PC-9 (cell line): ENCODE measurements around the gene C9orf43. TPM values are rescaled to one million over a fixed set of nuclear protein-coding genes. Genes with fewer than 3 reads are reported as not detected.
"Not testable (repeated sequence)": the region's sequence is repeated elsewhere in the genome, so short reads cannot be mapped to it uniquely, and the experiment has no call there.

Source experiments
- BruUV-seq: library from RNA; stranded (reverse); fragments of 400-500 nt; replicated peaks from 2 replicates; lab custom pipeline; 2021; lab: Mats Ljungman, UMichigan
- CTCF ChIA-PET: fragments of 300-600 bp; sonication (Branson Sonifier 250); formaldehyde crosslinking; loops from one replicate; lab custom pipeline; 2022; ENCODE audit warnings: antibody characterized with exemption; lab: Charles Lee
- POLR2A ChIA-PET: fragments of 300-600 bp; sonication (Branson Sonifier 250); formaldehyde crosslinking; loops from one replicate; lab custom pipeline; 2022; ENCODE audit warnings: antibody characterized with exemption; ENCODE audit not compliant: unreplicated experiment; lab: Charles Lee
- DNase-seq, 2 experiments: peaks; one replicate each; pipeline versions ENCODE4 v3.0.0 to v3.0.0-alpha.2; 2015 to 2022; ENCODE audit warnings: mixed read lengths in 1 of 2
- H2AFZ ChIP-seq: fragments of 200-600 bp; sonication (generic); 2 replicates; pipeline ENCODE4 v1.8.1; 2017; ENCODE audit warnings: antibody characterized with exemption
- H3F3A ChIP-seq: fragments of 200-600 bp; sonication (generic); 2 replicates; pipeline ENCODE4 v1.8.1; 2017; ENCODE audit warnings: antibody characterized with exemption, mild to moderate bottlenecking, low read depth; ENCODE audit not compliant: insufficient read depth
- H3K27ac ChIP-seq: fragments of 200-600 bp; sonication (generic); 2 replicates; pipeline ENCODE4 v1.6.1; 2016; ENCODE audit warnings: mixed run types
- H3K27me3 ChIP-seq: fragments of 200-600 bp; sonication (generic); 2 replicates; pipeline ENCODE4 v1.6.1; 2016; ENCODE audit warnings: low read depth, mixed run types; ENCODE audit not compliant: insufficient read depth
- H3K36me3 ChIP-seq: fragments of 200-600 bp; sonication (generic); 2 replicates; pipeline ENCODE4 v1.6.1; 2016; ENCODE audit warnings: low read depth, mixed run types
- H3K4me1 ChIP-seq: fragments of 200-600 bp; sonication (generic); replicated peaks from 2 replicates; pipeline ENCODE4 v1.6.1; 2016; ENCODE audit warnings: mixed run types; ENCODE audit not compliant: insufficient read depth
- H3K4me2 ChIP-seq: fragments of 200-600 bp; sonication (generic); 2 replicates; pipeline ENCODE4 v1.6.1; 2017; ENCODE audit warnings: mixed run types
- H3K4me3 ChIP-seq: fragments of 200-600 bp; sonication (generic); 2 replicates; pipeline ENCODE4 v1.6.1; 2016; ENCODE audit warnings: mixed run types
- H3K79me2 ChIP-seq: fragments of 200-600 bp; sonication (generic); 2 replicates; pipeline ENCODE4 v1.6.1; 2017; ENCODE audit warnings: low read depth, mixed run types
- H3K9me2 ChIP-seq: fragments of 200-600 bp; sonication (generic); 2 replicates; pipeline ENCODE4 v1.8.1; 2017; ENCODE audit warnings: mild to moderate bottlenecking; ENCODE audit not compliant: insufficient read depth
- H3K9me3 ChIP-seq: fragments of 200-600 bp; sonication (generic); 2 replicates; pipeline ENCODE4 v1.8.1; 2016; ENCODE audit warnings: low read depth; ENCODE audit not compliant: insufficient read depth
- H4K20me1 ChIP-seq: fragments of 200-600 bp; sonication (generic); 2 replicates; pipeline ENCODE4 v1.8.1; 2017; ENCODE audit not compliant: insufficient read depth
- EZH2 ChIP-seq: fragments of 200-600 bp; sonication (generic); IDR thresholded peaks from 2 replicates; pipeline ENCODE4 v1.8.0; 2017; ENCODE audit warnings: antibody characterized with exemption, low read depth
- intact Hi-C: fragments of 100-400 bp; cut with micrococcal nuclease; formaldehyde crosslinking; loops from one replicate; pipeline ENCODE4 v1.10.0; 2022; ENCODE audit not compliant: unreplicated experiment
- total RNA-seq: library from RNA; stranded (reverse); gene quantifications from 2 replicates; pipeline ENCODE4 v1.2.3, GENCODE V29; 2021
- TF ChIP-seq, protein P1 (sequence below): fragments of 200-600 bp; sonication (generic); conservative IDR thresholded peaks from 2 replicates; pipeline ENCODE4 v1.6.1; 2017; ENCODE audit warnings: mixed run types, antibody characterized with exemption, mild to moderate bottlenecking, moderate library complexity

The C9orf43 gene
- total RNA-seq, 1 experiment from 2014 or later: 2.5 TPM

DNA sequence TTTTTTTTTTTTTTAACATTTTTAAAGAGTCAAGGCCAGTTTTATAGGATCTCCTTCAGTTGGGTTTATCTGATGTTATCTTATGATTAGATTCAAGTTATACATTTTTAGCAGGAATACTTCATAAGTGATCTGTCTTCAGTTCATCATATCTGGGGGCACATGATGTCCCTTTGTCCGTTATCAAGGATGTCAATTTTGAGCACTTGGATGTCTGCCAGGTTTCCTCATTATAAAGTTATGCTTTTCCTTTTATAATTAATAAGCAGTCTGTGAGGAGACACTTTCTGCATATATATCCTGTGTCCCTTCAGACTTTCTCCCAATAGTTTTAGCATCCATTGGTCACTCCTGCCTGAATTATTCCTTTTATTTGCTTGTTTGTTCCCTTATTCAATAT is 45.6 kb upstream of the C9orf43 start:
- H3K4me3 ChIP-seq: no peak overlapping the region
- peaks cover 19% of the 10 kb centered on the region for H3K4me1 ChIP-seq
- 0 out of 2 replicates have a peak, but pooled peaks cover 3% of the 10 kb centered on the region for H4K20me1 ChIP-seq
- no peak for DNase-seq
- ChIA-PET POLR2A (interaction anchor here (0.6 to 0.7 kb wide), 2 partner anchors 116 to 269 kb away, joined by 4 to 9 read pairs; no protein-coding TSS in a partner anchor), CTCF (interaction anchor here (0.6 kb wide), 1 partner anchor 1690 kb away, joined by 5 read pairs; no protein-coding TSS in a partner anchor)
- no peak overlapping the region for H2AFZ ChIP-seq
- TF ChIP-seq, protein P1, sequence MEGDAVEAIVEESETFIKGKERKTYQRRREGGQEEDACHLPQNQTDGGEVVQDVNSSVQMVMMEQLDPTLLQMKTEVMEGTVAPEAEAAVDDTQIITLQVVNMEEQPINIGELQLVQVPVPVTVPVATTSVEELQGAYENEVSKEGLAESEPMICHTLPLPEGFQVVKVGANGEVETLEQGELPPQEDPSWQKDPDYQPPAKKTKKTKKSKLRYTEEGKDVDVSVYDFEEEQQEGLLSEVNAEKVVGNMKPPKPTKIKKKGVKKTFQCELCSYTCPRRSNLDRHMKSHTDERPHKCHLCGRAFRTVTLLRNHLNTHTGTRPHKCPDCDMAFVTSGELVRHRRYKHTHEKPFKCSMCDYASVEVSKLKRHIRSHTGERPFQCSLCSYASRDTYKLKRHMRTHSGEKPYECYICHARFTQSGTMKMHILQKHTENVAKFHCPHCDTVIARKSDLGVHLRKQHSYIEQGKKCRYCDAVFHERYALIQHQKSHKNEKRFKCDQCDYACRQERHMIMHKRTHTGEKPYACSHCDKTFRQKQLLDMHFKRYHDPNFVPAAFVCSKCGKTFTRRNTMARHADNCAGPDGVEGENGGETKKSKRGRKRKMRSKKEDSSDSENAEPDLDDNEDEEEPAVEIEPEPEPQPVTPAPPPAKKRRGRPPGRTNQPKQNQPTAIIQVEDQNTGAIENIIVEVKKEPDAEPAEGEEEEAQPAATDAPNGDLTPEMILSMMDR: no peak
- TF ChIP-seq EZH2: no peak
- H3K27ac ChIP-seq: no peak overlapping the region
- no peak overlapping the region for H3K4me2 ChIP-seq
- intact Hi-C loops: loop anchor here (5.0 kb wide), 1 partner anchor 37 kb away; the partner anchor contains the start of gene ALAD
- H3K79me2 ChIP-seq: no peaks in the 10 kb centered on the region
- H3K27me3 ChIP-seq: no peaks in the 10 kb centered on the region
- BruUV-seq: no TSS peak
- peaks cover 10% of the 10 kb centered on the region; the same call in 1 of the 2 replicates for H3F3A ChIP-seq
- H3K9me2 ChIP-seq: no peaks in the 10 kb centered on the region
- no peaks in the 10 kb centered on the region for H3K36me3 ChIP-seq
- H3K9me3 ChIP-seq: no peaks in the 10 kb centered on the region

GRCh38 chr9:113365652-113366051 is 44.9 kb upstream of the C9orf43 start:
- Histone ChIP-seq H3K4me1 (peaks cover 12% of the 10 kb centered on the region), H3F3A (peaks cover 14% of the 10 kb centered on the region; the same call in 1 of the 2 replicates)
- not testable (repeated sequence) for DNase-seq, H2AFZ ChIP-seq, H3K9me3 ChIP-seq, H3K4me3 ChIP-seq, H4K20me1 ChIP-seq, H3K27me3 ChIP-seq, H3K36me3 ChIP-seq, H3K27ac ChIP-seq, H3K4me2 ChIP-seq, BruUV-seq, H3K79me2 ChIP-seq, H3K9me2 ChIP-seq
- intact Hi-C loops: loop anchor here (5.0 kb wide), 1 partner anchor 37 kb away; the partner anchor contains the start of gene ALAD
- POLR2A ChIA-PET: interaction anchor here (0.6 kb wide), 1 partner anchor 117 kb away, joined by 9 read pairs; no protein-coding TSS in a partner anchor
- CTCF ChIA-PET: interaction anchor here (0.6 kb wide), 1 partner anchor 1690 kb away, joined by 5 read pairs; no protein-coding TSS in a partner anchor

GRCh38 chr9:113368348-113368981 is 42.1 kb upstream of the C9orf43 start:
- DNase-seq: no peak
- Histone ChIP-seq H3K4me3 (no peak overlapping the region), H3K27ac (no peak overlapping the region), H3K4me2 (no peak overlapping the region), H3K79me2 (no peaks in the 10 kb centered on the region), H4K20me1 (no peaks in the 10 kb centered on the region; the same call in 1 of the 2 replicates), H3K27me3 (no peaks in the 10 kb centered on the region), H3K36me3 (no peaks in the 10 kb centered on the region), H3F3A (peaks cover 23% of the 10 kb centered on the region; the same call in 1 of the 2 replicates), H3K4me1 (no peaks in the 10 kb centered on the region), H3K9me3 (no peaks in the 10 kb centered on the region), H2AFZ (no peak overlapping the region), H3K9me2 (no peaks in the 10 kb centered on the region)
- intact Hi-C loops: loop anchor here (5.0 kb wide), 1 partner anchor 34 kb away; the partner anchor contains the start of gene ALAD
- POLR2A ChIA-PET: no interaction called here
- TF ChIP-seq, protein P1: no peak
- TF ChIP-seq EZH2: no peak
- no TSS peak for BruUV-seq
- CTCF ChIA-PET: no interaction called here
